Activated CD4-positive, CD25-positive, alpha-beta regulatory T cell treated with anti-CD3 and anti-CD28 coated beads, Interleukin-2, amount 50 U/mL, for 24 hours (primary cell): ENCODE data around the gene POSTN.

ENCODE experiments used
- ATAC-seq, 2 donors: fragments of 150-1000 bp; cut with Tn5 transposase; one replicate each; pipeline ENCODE4 v1.10.0; 2021; ENCODE audit warnings: mild to moderate bottlenecking in 1 of 2, moderate library complexity in 1 of 2

The POSTN gene

DNA sequence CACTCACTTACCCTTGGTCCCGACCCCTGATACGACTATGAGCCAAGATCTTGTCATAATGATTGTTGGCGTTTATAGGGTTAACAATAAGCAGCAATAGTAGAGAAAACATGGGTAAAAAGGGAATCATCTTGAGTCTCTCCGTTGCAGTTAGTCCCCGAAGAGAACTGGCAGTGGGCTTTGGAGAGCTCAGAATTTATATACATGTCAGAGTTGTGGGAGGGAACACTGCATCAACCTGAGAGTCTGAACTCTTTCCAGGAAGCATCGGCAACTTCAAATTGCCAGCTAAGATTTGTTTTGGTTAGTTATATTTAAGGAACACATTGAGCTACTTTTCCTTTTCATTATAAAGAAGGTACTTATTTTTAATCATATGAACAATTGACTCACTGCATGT lies at the start of gene POSTN:
Gene POSTN, minus strand, starts transcription at position 172 of the 400 bp plus-strand sequence. Its CDS starts 42 bp downstream, at position 130.
- ATAC-seq, result no peak

DNA sequence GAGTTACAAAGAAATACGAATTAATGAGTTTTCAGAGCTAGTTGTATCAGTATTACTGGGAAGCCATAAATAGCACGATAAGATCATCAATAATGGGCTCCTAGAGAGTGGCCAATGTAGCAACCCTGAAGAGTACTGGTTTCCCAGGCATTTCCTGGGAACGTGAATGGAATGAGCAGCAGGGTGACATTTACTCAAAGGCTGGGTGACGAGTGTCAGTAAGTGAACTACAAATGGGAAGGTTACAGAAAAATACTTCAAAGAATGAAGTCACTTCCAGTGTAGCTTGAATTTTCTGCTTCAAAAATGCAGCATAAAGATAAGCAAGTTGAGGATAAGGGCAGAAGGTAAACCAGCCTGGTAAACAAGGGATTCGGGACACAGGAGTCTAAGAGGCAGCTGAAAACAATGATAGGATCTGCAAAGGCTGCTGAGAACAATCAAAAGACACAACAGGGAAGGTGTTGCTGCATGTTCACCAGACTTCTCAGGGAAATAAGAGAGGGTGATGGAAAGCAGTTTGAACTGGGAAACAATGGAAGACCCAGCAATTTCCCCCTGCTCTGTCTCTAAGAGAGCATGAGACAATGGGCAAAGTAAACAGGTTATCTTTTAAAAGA lies 48.6 kb upstream of the POSTN start:
- ATAC-seq, result no peak

- no peak for ATAC-seq
Measured at GRCh38 chr13:37646531-37646930, 48.0 kb upstream of the POSTN start.

DNA sequence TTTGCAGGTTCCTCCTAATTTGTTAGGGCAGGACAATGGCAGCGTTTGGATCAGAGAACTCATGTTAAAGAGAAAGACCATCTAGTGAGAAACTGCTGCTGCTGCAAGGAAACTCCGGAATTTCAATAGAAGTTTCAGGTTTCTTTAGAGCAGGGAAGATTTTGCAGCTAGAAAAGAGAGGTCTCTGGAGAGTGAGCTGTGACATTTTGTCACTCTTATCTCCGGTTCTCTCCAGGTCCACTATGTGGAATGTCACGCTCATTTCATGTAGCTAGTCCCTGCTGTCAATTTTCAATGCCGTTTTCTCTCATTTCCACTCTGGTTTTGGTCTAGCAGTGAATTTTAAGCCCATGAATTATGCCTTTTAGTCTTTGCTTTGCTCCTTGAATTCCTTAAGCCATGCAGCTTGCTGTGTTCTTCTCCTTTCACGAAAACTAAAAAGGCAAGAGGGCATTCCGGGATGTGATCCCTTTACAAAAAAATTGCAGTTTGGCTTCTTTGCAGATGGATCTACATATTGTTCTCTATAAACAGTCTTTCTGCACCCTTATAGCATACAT lies 46.7 kb upstream of the POSTN start:
- ATAC-seq, result no peak

- ATAC-seq, result no peak
Measured at GRCh38 chr13:37641391-37641790, 42.8 kb upstream of the POSTN start.

DNA sequence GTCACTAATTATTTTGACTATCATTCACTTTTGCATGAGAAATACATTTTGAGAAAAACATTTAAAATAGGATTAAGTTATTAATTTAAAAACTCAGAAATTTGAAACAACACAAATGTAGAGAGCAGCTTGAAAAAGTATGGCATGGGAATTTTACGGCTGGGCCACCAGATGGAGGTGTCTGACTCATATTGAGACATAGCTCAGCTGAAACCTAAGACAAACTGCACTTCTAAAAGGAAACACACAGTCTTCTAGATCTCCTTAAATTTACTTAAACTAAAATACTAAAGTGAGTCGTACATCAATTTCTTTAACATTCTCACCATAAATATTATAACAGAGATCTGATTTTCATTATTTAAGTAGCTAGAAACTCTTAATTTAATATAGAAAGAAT lies 41.9 kb upstream of the POSTN start:
- ATAC-seq, result no peak

DNA sequence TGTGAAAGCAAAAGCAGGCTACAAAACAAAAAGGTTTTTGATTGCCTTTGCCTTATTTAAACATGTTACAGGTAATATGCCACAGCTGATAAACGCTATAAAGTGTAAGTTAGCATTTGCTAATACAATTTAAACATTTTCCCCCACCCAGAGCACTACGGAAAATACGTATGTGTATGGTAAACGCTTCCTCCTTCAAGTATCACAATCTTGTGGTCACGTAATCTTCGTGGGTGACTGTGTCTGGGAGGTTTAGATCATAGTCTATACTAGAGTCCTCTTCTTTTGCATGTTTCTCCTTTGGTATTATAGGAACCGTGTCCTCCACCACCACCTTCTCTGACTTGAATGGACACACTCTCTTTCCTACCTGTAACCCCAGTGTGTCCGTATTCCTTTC lies 38.1 kb upstream of the POSTN start:
- no peak for ATAC-seq

DNA sequence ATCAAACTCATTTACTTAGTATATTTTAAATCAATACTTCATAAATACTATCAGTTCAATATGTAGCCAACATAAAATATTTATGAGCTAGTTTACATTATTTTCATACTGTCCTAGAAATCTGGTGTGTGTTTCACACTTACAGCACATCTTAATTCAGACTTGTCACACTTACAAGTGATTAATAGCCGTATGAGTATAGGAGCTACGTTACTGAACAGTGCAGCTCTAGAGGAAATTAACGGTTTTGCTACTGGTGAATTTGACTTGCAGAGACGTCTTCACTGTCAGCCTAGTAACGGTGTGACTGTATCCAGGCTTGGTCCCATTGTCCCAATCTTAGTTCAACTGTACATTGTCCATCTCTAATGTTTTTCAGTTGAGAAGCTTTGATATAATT lies 33.7 kb upstream of the POSTN start:
- no peak for ATAC-seq

DNA sequence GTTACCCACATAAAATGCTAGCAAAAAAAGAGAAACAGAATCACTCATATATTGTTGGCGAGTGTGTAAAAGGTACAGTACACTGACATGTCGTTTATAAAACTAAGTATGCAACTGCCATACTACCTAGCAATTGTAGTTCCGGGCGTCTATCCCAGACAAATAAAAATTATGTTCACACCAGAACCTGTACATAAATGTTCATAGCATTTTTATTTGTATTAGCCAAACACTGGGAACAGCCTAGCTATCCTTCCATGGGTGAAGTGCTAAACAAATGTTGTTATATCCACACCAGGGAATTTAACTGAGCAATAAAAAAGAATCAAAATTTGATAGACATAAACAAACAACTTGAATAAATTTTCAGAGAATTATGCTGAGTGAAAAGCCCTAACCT lies 28.9 kb upstream of the POSTN start:
- no peak for ATAC-seq

- ATAC-seq, result no peak
Measured at GRCh38 chr13:37621811-37622361, 23.3 kb upstream of the POSTN start.

- ATAC-seq, result no peak
Measured at GRCh38 chr13:37618554-37618953, 20.0 kb upstream of the POSTN start.

DNA sequence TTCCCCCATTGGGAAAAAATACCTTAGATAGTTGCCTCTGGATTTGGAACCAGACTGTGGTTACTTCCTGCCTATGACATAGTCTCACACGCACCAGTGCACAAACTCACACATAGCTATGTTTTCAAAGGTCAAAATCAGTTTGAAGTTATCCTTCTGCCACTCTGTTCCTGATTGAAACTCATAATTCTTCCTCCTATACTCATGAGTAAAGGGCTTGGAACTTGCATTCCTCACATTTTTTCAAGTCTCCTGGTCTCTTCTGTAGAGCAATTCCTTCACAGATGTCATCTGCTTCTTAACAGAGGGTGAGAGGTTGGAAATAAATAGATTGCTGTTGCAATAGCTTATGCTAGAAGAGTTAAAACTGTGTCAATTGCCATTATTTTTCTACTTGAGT lies 18.6 kb upstream of the POSTN start:
- ATAC-seq, result no peak

GRCh38 chr13:37616131-37616530 lies 17.6 kb upstream of the POSTN start:
- ATAC-seq, result no peak

DNA sequence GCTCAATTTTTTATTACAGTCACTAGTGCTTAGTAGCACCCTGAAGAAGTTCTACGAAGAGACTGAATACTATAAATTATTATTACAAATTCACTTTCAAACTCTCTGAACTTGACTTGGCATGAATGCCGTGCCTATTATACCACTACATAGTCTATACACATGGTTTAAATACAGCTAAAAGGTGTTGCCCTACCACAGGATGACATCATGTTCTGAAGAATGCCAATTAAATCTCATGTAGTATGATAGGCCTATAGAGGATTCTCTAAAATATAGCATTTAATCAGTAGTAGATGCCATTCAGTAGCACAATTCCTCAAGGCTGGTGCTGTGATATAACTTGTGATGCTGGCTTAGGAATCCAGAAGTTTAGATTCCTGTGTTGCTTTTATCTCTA lies 16.7 kb upstream of the POSTN start:
- ATAC-seq, result no peak

GRCh38 chr13:37613638-37614037 lies 15.1 kb upstream of the POSTN start:
- ATAC-seq, result no peak

- ATAC-seq, result no peak
Measured at GRCh38 chr13:37613236-37613635, 14.7 kb upstream of the POSTN start.

GRCh38 chr13:37608750-37609339 lies 10.3 kb upstream of the POSTN start:
- ATAC-seq, result no peak

DNA sequence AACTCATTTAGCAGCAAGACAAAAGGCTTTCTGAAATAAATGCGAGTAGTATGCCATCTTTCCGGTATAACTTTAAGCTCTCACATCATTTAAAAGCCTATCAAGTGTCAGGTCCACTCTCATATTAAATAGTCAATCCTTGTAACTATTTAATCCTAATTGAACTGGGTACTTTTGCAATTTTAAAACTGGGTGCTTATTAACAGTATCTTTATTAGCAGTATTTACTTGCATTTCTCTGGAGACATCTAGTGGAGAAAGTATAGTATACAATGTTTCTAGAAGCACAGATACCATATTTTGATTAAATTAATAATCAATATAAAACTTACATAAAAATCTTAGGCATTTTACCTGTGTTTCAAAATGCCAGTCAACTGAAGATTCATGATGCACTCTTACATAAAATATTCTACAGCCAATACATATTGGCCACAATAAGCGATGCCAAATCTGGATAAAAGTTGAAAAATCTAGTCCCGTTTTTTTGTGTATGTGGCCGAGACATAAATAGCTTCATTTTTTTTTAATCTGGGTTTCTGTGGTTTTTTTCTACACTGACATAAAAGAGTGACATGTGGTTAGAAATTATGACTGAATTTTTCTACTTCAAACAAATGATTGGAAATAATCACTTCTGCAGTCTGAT lies 4.3 kb upstream of the POSTN start:
- no peak for ATAC-seq

GRCh38 chr13:37601648-37602440 lies 3.3 kb upstream of the POSTN start:
- no peak for ATAC-seq

- ATAC-seq, result no peak
Measured at GRCh38 chr13:37599519-37599918, 951 bp upstream of the POSTN start.

DNA sequence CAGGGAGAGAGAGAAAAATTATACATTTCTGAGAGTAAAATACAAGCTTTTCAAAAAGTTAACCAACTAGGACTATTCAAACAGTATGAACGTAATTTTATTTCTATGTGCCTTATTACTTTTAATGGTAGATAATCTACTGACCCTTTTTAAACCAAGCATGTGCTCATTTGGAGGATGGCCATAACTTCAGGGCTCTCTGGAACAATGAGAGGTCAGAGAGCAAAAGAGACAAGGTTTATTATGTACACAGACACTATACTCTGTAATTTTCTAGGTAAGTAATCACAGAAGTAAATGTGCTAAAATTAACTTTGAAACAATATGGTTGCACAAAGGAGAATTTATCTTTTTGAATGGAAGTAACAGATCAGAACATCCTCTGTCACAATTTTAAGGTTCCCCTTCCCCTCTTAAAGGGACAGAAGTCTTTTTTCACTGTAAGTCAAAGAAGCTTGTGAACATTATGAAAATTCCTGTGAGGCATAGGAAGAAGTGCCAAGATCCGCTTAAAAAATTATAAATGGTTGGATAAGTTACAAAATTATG lies 1.0 kb downstream of the POSTN start:
- ATAC-seq, result no peak

- ATAC-seq, result no peak
Measured at GRCh38 chr13:37596805-37597204, 1.8 kb downstream of the POSTN start.

DNA sequence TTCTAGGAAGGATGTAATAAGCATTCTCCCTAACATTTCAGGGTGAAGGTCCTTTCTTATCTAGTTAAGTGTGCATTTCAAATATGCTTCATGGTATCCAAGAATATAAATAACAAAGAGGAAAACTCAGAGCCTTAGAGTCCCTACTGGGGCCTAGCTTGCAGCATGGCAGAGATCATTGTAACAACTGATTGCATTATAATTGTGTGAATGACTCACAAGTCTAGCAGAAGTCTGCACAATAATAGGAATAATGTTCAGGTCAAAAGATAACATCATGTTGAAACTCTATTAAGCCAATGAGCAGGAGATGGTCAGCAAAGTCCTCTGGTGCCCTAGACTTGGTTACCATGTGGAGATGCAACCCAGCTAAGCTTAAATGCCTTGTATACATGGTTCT lies 3.4 kb downstream of the POSTN start:
- no peak for ATAC-seq
